GM23338 (cell line): ENCODE data around the gene APOA1. TPM values are rescaled to one million over a fixed set of nuclear protein-coding genes. Genes with fewer than 3 reads are reported as not detected.

ENCODE experiments used
- ATAC-seq: fragments of 200-7000 bp; cut with Tn5 transposase; 3 replicates; pipeline ENCODE4 v1.9.1; 2020
- DNase-seq: peaks from one replicate; pipeline ENCODE4 v3.0.0-alpha.2; 2015; ENCODE audit warnings: low spot score
- H2AFZ ChIP-seq: fragments of 200-600 bp; sonication (generic); 2 replicates; pipeline ENCODE4 v1.8.0; 2016; ENCODE audit warnings: antibody characterized with exemption, mild to moderate bottlenecking, moderate library complexity
- H3F3A ChIP-seq: fragments of 200-600 bp; sonication (generic); replicated peaks from 2 replicates; pipeline ENCODE4 v1.8.0; 2017; ENCODE audit warnings: antibody characterized with exemption, mixed run types, low read depth
- H3K27ac ChIP-seq: fragments of 200-600 bp; sonication (generic); 2 replicates; pipeline ENCODE4 v1.6.1; 2016; ENCODE audit warnings: low read depth
- H3K27me3 ChIP-seq: fragments of 200-600 bp; sonication (generic); 2 replicates; pipeline ENCODE4 v1.8.0; 2016; ENCODE audit warnings: mild to moderate bottlenecking, mixed run types, moderate library complexity; ENCODE audit not compliant: insufficient read depth
- H3K36me3 ChIP-seq: fragments of 200-600 bp; sonication (generic); 2 replicates; pipeline ENCODE4 v1.8.0; 2016; ENCODE audit warnings: mild to moderate bottlenecking; ENCODE audit not compliant: insufficient read depth
- H3K4me1 ChIP-seq: fragments of 200-600 bp; sonication (generic); 2 replicates; pipeline ENCODE4 v1.8.0; 2016; ENCODE audit warnings: mild to moderate bottlenecking, moderate library complexity; ENCODE audit not compliant: insufficient read depth
- H3K4me2 ChIP-seq: fragments of 200-600 bp; sonication (generic); 2 replicates; pipeline ENCODE4 v1.7.1; 2017; ENCODE audit warnings: mixed run types
- H3K4me3 ChIP-seq: fragments of 200-600 bp; sonication (generic); 2 replicates; pipeline ENCODE4 v1.6.1; 2016; ENCODE audit warnings: mixed run types
- H3K79me2 ChIP-seq: fragments of 200-600 bp; sonication (generic); replicated peaks from 2 replicates; pipeline ENCODE4 v1.8.0; 2017; ENCODE audit warnings: mild to moderate bottlenecking; ENCODE audit not compliant: insufficient read depth
- H3K9me2 ChIP-seq: fragments of 200-600 bp; sonication (generic); 2 replicates; pipeline ENCODE4 v1.8.0; 2017; ENCODE audit not compliant: insufficient read depth
- H4K20me1 ChIP-seq: fragments of 200-600 bp; sonication (generic); replicated peaks from 2 replicates; pipeline ENCODE4 v1.8.0; 2017; ENCODE audit warnings: mild to moderate bottlenecking; ENCODE audit not compliant: insufficient read depth
- H3K27ac Mint-ChIP-seq: 2 replicates; pipeline ENCODE4 v1.8.0; 2020; ENCODE audit warnings: inconsistent platforms, mild to moderate bottlenecking, moderate library complexity, mixed read lengths
- H3K27me3 Mint-ChIP-seq: 3 replicates; pipeline ENCODE4 v1.8.0; 2022; ENCODE audit warnings: low read depth, mild to moderate bottlenecking, moderate library complexity, mixed read lengths, inconsistent platforms; ENCODE audit not compliant: insufficient read depth, poor library complexity
- H3K36me3 Mint-ChIP-seq: 3 replicates; pipeline ENCODE4 v1.8.0; 2021; ENCODE audit warnings: low read depth, mild to moderate bottlenecking, inconsistent platforms, moderate library complexity, mixed read lengths
- H3K4me1 Mint-ChIP-seq: 3 replicates; pipeline ENCODE4 v1.8.0; 2020; ENCODE audit warnings: mild to moderate bottlenecking, inconsistent platforms, mixed read lengths
- H3K4me3 Mint-ChIP-seq: 3 replicates; pipeline ENCODE4 v1.8.0; 2021; ENCODE audit warnings: moderate library complexity, mild to moderate bottlenecking, inconsistent platforms, mixed read lengths
- H3K9me3 Mint-ChIP-seq: 3 replicates; pipeline ENCODE4 v1.8.0; 2020; ENCODE audit warnings: moderate library complexity, mild to moderate bottlenecking, inconsistent platforms, mixed read lengths
- CREB1 ChIP-seq: fragments of 250-450 bp; sonication (Bioruptor Pico); IDR thresholded peaks from 2 replicates; pipeline ENCODE4 v1.5.0; 2020; ENCODE audit warnings: low read depth, mild to moderate bottlenecking, moderate library complexity
- ETS1 ChIP-seq: IDR thresholded peaks from 2 replicates; pipeline ENCODE4 v1.6.1; 2016; ENCODE audit warnings: antibody characterized with exemption
- EZH2 ChIP-seq: fragments of 200-600 bp; sonication (generic); IDR thresholded peaks from one replicate; pipeline ENCODE4 v1.8.0; 2017; ENCODE audit warnings: antibody characterized with exemption, mild to moderate bottlenecking, low read depth; ENCODE audit not compliant: unreplicated experiment
- POLR2AphosphoS5 ChIP-seq: IDR thresholded peaks from 2 replicates; pipeline ENCODE4 v1.6.1; 2016; ENCODE audit warnings: antibody characterized with exemption, low read depth
- ZNF331 ChIP-seq: fragments of 250-450 bp; sonication (Bioruptor Pico); IDR thresholded peaks from 2 replicates; pipeline ENCODE4 v1.5.0; 2020; ENCODE audit warnings: low read depth, mild to moderate bottlenecking, moderate library complexity
- ZNF462 ChIP-seq: fragments of 250-450 bp; sonication (Bioruptor Pico); IDR thresholded peaks from 2 replicates; pipeline ENCODE4 v1.5.0; 2020; ENCODE audit warnings: mild to moderate bottlenecking, moderate library complexity
- polyA plus RNA-seq: library from polyadenylated mRNA; unstranded; fragments of >200 nt; fragmentation: Nextera tagmentation; extraction: Ambion mirVana; gene quantifications from 2 replicates; pipeline ENCODE4 v1.2.1, GENCODE V29; 2016
- total RNA-seq: library from RNA; depleted of rRNA; stranded (reverse); fragments of >200 nt; shearing (Covaris generic); gene quantifications from 2 replicates; pipeline ENCODE4 v1.2.3, GENCODE V29; 2014

APOA1 gene
- total and polyA plus RNA-seq, 2 experiments from 2014 or later: 0.60 TPM; not detected in 1

GRCh38 chr11:116787786-116788486 is 49.5 kb downstream of the APOA1 start, which contains the start of gene ZPR1:
ZPR1 (minus strand) TSS chr11:116788023; CDS start chr11:116787990, 33 bp downstream.
- H3K79me2 ChIP-seq: peaks cover 18% of the 10 kb centered on the region
- peak within 1 kb of the TSS; percentile 71; the same call in 1 of the 2 replicates for H3K27ac ChIP-seq
- Mint-ChIP-seq H3K4me1 (peaks cover 21% of the 10 kb centered on the region), H3K4me3 (peak within 1 kb of the TSS; percentile 96), H3K9me3 (no peaks in the 10 kb centered on the region), H3K27ac (peak within 1 kb of the TSS; percentile 60), H3K36me3 (peaks cover 39% of the 10 kb centered on the region), H3K27me3 (peaks cover 10% of the 10 kb centered on the region)
- no peaks in the 10 kb centered on the region for H3K27me3 ChIP-seq
- TF ChIP-seq EZH2: no peak
- no peak for TF ChIP-seq ZNF462 (CRISPR knock-in tag)
- no peak for TF ChIP-seq ZNF331
- TF ChIP-seq POLR2AphosphoS5: peak; percentile 87
- peak; percentile 89 for TF ChIP-seq CREB1 (CRISPR knock-in tag)
- 0 out of 2 replicates have a peak, but pooled peaks have one; percentile 34 for TF ChIP-seq ETS1
- no peaks in the 10 kb centered on the region for H3K9me2 ChIP-seq
- peaks cover 35% of the 10 kb centered on the region for H3K36me3 ChIP-seq
- H4K20me1 ChIP-seq: peaks cover 14% of the 10 kb centered on the region; the same call in 1 of the 2 replicates
- peaks cover 10% of the 10 kb centered on the region for H3K4me1 ChIP-seq
- peaks cover 2% of the 10 kb centered on the region; the same call in 1 of the 2 replicates for H3F3A ChIP-seq
- H3K4me2 ChIP-seq: peak within 1 kb of the TSS; percentile 98
- ATAC-seq (peak; percentile 66), DNase-seq (peak; percentile 81)
- peak within 1 kb of the TSS; percentile 93 for H2AFZ ChIP-seq
- peak within 1 kb of the TSS; percentile 74 for H3K4me3 ChIP-seq
